Measurements from ENCODE around the gene ACD.

The ACD gene

GRCh38 chr16:67675579-67675935 lies 15.5 kb upstream of the ACD start:
- no peak for DNase-seq

- no peak for DNase-seq
Observed at GRCh38 chr16:67674851-67675578, 15.0 kb upstream of the ACD start.

GRCh38 chr16:67673712-67674580 lies 13.9 kb upstream of the ACD start:
- DNase-seq, result peak; percentile 81

GRCh38 chr16:67672739-67673662 lies 12.9 kb upstream of the ACD start:
- peak; percentile 90 for DNase-seq

GRCh38 chr16:67672306-67672705 lies 12.2 kb upstream of the ACD start:
- no peak for DNase-seq

- no peak for DNase-seq
Observed at GRCh38 chr16:67669499-67670101, 9.5 kb upstream of the ACD start.

- DNase-seq, result peak; percentile 54
Observed at GRCh38 chr16:67668495-67669157, 8.6 kb upstream of the ACD start.

- peak; percentile 98 for DNase-seq
Observed at GRCh38 chr16:67667817-67668494, 7.9 kb upstream of the ACD start.

- DNase-seq, result no peak
Observed at GRCh38 chr16:67667453-67667816, 7.4 kb upstream of the ACD start.

GRCh38 chr16:67666559-67667452 lies 6.7 kb upstream of the ACD start, which contains the start of the genes C16orf86 and ENKD1:
TSS of gene C16orf86 (plus strand) at chr16:67666814. CDS start at chr16:67666971, 157 bp downstream.
TSS of gene ENKD1 (minus strand) at chr16:67666750. CDS start at chr16:67666442, 308 bp downstream.
- peak; percentile 94 for DNase-seq

GRCh38 chr16:67666032-67666551 lies 6.0 kb upstream of the ACD start:
- DNase-seq, result peak; percentile 43

GRCh38 chr16:67665598-67665997 lies 5.5 kb upstream of the ACD start:
- no peak for DNase-seq

GRCh38 chr16:67664871-67665270 lies 4.8 kb upstream of the ACD start:
- DNase-seq, result no peak

- DNase-seq, result no peak
Observed at GRCh38 chr16:67664258-67664657, 4.2 kb upstream of the ACD start.

GRCh38 chr16:67663877-67664222 lies 3.8 kb upstream of the ACD start:
- no peak for DNase-seq

GRCh38 chr16:67663151-67663876 lies 3.3 kb upstream of the ACD start:
- peak; percentile 71 for DNase-seq

GRCh38 chr16:67662653-67663010 lies 2.6 kb upstream of the ACD start:
- DNase-seq, result no peak

GRCh38 chr16:67661886-67662652 lies 2.0 kb upstream of the ACD start:
- DNase-seq, result no peak
